Ishikawa (cell line): ENCODE data around the gene NUDT2.

Experiments
- CEBPB ChIP-seq: IDR thresholded peaks from 2 replicates; pipeline ENCODE4 v1.6.1; 2012
- CREB1 ChIP-seq: IDR thresholded peaks from 2 replicates; pipeline ENCODE4 v1.6.1; 2012; ENCODE audit warnings: low read depth
- EGR1 ChIP-seq: IDR thresholded peaks from 2 replicates; pipeline ENCODE4 v1.6.1; 2012
- EP300 ChIP-seq: IDR thresholded peaks from 2 replicates; pipeline ENCODE4 v1.6.1; 2012; ENCODE audit warnings: borderline replicate concordance
- RAD21 ChIP-seq: IDR thresholded peaks from 2 replicates; pipeline ENCODE4 v1.6.1; 2012; ENCODE audit warnings: low read depth
- TAF1 ChIP-seq: IDR thresholded peaks from 2 replicates; pipeline ENCODE4 v1.6.1; 2012; ENCODE audit warnings: low read depth, mild to moderate bottlenecking
- TCF12 ChIP-seq: IDR thresholded peaks from 2 replicates; pipeline ENCODE4 v1.6.1; 2012; ENCODE audit warnings: low read depth
- TEAD4 ChIP-seq: IDR thresholded peaks from 2 replicates; pipeline ENCODE4 v1.6.1; 2012
- USF1 ChIP-seq: IDR thresholded peaks from 2 replicates; pipeline ENCODE4 v1.6.1; 2012
- YY1 ChIP-seq: IDR thresholded peaks from 2 replicates; pipeline ENCODE4 v1.6.1; 2012; ENCODE audit warnings: low read depth
- ZBTB7A ChIP-seq: IDR thresholded peaks from 2 replicates; pipeline ENCODE4 v1.6.1; 2012; ENCODE audit warnings: low read depth
- TF ChIP-seq, protein P1 (sequence below): IDR thresholded peaks from 2 replicates; pipeline ENCODE4 v1.6.1; 2012
- TF ChIP-seq, protein P2 (sequence below): IDR thresholded peaks from 2 replicates; pipeline ENCODE4 v1.6.1; 2012; ENCODE audit warnings: low read depth, mild to moderate bottlenecking

- TF ChIP-seq, protein P1, sequence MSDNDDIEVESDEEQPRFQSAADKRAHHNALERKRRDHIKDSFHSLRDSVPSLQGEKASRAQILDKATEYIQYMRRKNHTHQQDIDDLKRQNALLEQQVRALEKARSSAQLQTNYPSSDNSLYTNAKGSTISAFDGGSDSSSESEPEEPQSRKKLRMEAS = no peak
- no peak for TF ChIP-seq EGR1
- no peak for TF ChIP-seq TEAD4
- no peak for TF ChIP-seq TAF1
- TF ChIP-seq CEBPB = no peak
- no peak for TF ChIP-seq TCF12
- TF ChIP-seq EP300 = no peak
- TF ChIP-seq YY1 = no peak
- TF ChIP-seq USF1 = no peak
- no peak for TF ChIP-seq RAD21
- TF ChIP-seq ZBTB7A = no peak
- no peak for TF ChIP-seq CREB1
- TF ChIP-seq, protein P2, sequence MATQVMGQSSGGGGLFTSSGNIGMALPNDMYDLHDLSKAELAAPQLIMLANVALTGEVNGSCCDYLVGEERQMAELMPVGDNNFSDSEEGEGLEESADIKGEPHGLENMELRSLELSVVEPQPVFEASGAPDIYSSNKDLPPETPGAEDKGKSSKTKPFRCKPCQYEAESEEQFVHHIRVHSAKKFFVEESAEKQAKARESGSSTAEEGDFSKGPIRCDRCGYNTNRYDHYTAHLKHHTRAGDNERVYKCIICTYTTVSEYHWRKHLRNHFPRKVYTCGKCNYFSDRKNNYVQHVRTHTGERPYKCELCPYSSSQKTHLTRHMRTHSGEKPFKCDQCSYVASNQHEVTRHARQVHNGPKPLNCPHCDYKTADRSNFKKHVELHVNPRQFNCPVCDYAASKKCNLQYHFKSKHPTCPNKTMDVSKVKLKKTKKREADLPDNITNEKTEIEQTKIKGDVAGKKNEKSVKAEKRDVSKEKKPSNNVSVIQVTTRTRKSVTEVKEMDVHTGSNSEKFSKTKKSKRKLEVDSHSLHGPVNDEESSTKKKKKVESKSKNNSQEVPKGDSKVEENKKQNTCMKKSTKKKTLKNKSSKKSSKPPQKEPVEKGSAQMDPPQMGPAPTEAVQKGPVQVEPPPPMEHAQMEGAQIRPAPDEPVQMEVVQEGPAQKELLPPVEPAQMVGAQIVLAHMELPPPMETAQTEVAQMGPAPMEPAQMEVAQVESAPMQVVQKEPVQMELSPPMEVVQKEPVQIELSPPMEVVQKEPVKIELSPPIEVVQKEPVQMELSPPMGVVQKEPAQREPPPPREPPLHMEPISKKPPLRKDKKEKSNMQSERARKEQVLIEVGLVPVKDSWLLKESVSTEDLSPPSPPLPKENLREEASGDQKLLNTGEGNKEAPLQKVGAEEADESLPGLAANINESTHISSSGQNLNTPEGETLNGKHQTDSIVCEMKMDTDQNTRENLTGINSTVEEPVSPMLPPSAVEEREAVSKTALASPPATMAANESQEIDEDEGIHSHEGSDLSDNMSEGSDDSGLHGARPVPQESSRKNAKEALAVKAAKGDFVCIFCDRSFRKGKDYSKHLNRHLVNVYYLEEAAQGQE = no peak
These were observed 57.9 kb downstream of the NUDT2 start for GRCh38 chr9:34387239-34387638.
